Activated CD8-positive, alpha-beta T cell treated with anti-CD3 and anti-CD28 coated beads for 36 hours (primary cell): ENCODE data around the gene PRPF40B. TPM values are rescaled to one million over a fixed set of nuclear protein-coding genes. Genes with fewer than 3 reads are reported as not detected.

ENCODE experiments used
- ATAC-seq: fragments of 200-7000 bp; cut with Tn5 transposase; one replicate; pipeline ENCODE4 v1.10.0; 2021; ENCODE audit warnings: mild to moderate bottlenecking, moderate library complexity
- CTCF ChIA-PET: fragments of 350-600 bp; sonication (Branson Sonifier 250); formaldehyde crosslinking; loops from one replicate; lab custom pipeline; 2021; ENCODE audit warnings: antibody characterized with exemption; lab: Charles Lee
- POLR2A ChIA-PET: fragments of 350-600 bp; sonication (Branson Sonifier 250); formaldehyde crosslinking; loops from one replicate; lab custom pipeline; 2021; ENCODE audit warnings: antibody characterized with exemption; lab: Charles Lee
- DNase-seq: peaks from one replicate; pipeline ENCODE4 v3.0.0-alpha.2; 2020
- H3K27ac Mint-ChIP-seq: one replicate; pipeline ENCODE4 v1.8.0; 2021; ENCODE audit warnings: mild to moderate bottlenecking, mixed read lengths
- H3K27me3 Mint-ChIP-seq: one replicate; pipeline ENCODE4 v1.8.0; 2021; ENCODE audit warnings: mixed read lengths
- H3K36me3 Mint-ChIP-seq: one replicate; pipeline ENCODE4 v1.8.0; 2021; ENCODE audit warnings: low read depth, mixed read lengths
- H3K4me1 Mint-ChIP-seq: one replicate; pipeline ENCODE4 v1.8.0; 2021; ENCODE audit warnings: low read depth, mixed read lengths
- H3K4me3 Mint-ChIP-seq: one replicate; pipeline ENCODE4 v1.8.0; 2021; ENCODE audit warnings: mild to moderate bottlenecking, moderate library complexity, mixed read lengths
- H3K9me3 Mint-ChIP-seq: one replicate; pipeline ENCODE4 v1.8.0; 2021; ENCODE audit warnings: mixed read lengths
- intact Hi-C: fragments of 100-400 bp; cut with micrococcal nuclease; formaldehyde crosslinking; loops from one replicate; pipeline ENCODE4 v1.10.0; 2022
- total RNA-seq, 2 experiments: library from RNA; stranded (reverse); gene quantifications; one replicate each; pipeline ENCODE4 v1.2.3, GENCODE V29; 2021
- TF ChIP-seq, protein P1 (sequence below): fragments of 200-600 bp; IDR thresholded peaks from one replicate; pipeline ENCODE4 v1.8.0; 2022; ENCODE audit warnings: antibody characterized with exemption, mild to moderate bottlenecking

The PRPF40B gene
- total RNA-seq, 2 experiments from 2014 or later, result 4.9 to 5.6 TPM

DNA sequence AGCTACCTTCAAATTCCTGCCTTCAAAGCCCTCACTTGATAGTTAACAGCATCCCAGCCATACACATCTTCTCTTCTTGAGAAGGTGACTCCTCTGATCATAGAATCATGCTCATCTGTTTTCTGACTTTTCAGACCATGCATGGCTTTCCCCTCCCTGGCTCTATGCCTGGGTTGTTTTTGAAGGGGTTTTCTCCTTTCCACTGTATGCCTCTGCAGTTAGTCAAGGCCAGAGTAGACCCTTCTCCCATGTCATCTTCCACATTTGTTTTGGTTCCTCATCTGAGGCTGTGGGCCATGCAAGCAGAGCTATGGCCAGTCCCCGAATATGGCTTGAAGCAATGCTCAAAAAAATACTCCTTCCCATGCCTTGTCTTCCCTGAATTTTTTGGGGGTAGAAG, 41.2 kb upstream of the PRPF40B start:
- intact Hi-C loops, result no loop called here

GRCh38 chr12:49582850-49583249, 40.5 kb upstream of the PRPF40B start:
- ChIA-PET CTCF (interaction anchor here (1.0 to 7.5 kb wide), 3 partner anchors 29 to 224 kb away, joined by 3 to 65 read pairs (median 4); partner anchors contain the start of gene PRPF40B), POLR2A (no interaction called here)
- no peaks in the 10 kb centered on the region for H3K27me3 Mint-ChIP-seq
- TF ChIP-seq, protein P1, sequence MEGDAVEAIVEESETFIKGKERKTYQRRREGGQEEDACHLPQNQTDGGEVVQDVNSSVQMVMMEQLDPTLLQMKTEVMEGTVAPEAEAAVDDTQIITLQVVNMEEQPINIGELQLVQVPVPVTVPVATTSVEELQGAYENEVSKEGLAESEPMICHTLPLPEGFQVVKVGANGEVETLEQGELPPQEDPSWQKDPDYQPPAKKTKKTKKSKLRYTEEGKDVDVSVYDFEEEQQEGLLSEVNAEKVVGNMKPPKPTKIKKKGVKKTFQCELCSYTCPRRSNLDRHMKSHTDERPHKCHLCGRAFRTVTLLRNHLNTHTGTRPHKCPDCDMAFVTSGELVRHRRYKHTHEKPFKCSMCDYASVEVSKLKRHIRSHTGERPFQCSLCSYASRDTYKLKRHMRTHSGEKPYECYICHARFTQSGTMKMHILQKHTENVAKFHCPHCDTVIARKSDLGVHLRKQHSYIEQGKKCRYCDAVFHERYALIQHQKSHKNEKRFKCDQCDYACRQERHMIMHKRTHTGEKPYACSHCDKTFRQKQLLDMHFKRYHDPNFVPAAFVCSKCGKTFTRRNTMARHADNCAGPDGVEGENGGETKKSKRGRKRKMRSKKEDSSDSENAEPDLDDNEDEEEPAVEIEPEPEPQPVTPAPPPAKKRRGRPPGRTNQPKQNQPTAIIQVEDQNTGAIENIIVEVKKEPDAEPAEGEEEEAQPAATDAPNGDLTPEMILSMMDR, result no peak
- no peak for ATAC-seq
- no peak overlapping the region for H3K27ac Mint-ChIP-seq
- H3K9me3 Mint-ChIP-seq, result no peaks in the 10 kb centered on the region
- H3K4me3 Mint-ChIP-seq, result no peak overlapping the region
- DNase-seq, result no peak
- intact Hi-C loops, result no loop called here
- peaks cover 14% of the 10 kb centered on the region for H3K36me3 Mint-ChIP-seq
- peaks cover 15% of the 10 kb centered on the region for H3K4me1 Mint-ChIP-seq

More for the DNA sequence above, 41.2 kb upstream of the PRPF40B start:
- TF ChIP-seq, protein P1, result no peak
- ATAC-seq (no peak), DNase-seq (no peak)
- H3K36me3 Mint-ChIP-seq, result peaks cover 14% of the 10 kb centered on the region
- peaks cover 15% of the 10 kb centered on the region for H3K4me1 Mint-ChIP-seq
- CTCF ChIA-PET, result interaction anchor here (1.0 to 7.5 kb wide), 5 partner anchors 28 to 240 kb away, joined by 3 to 65 read pairs (median 4); partner anchors contain the start of gene PRPF40B
- H3K9me3 Mint-ChIP-seq, result no peaks in the 10 kb centered on the region
- POLR2A ChIA-PET, result interaction anchor here (2.1 kb wide), 1 partner anchor 17 kb away, joined by 6 read pairs; no protein-coding TSS in a partner anchor
- no peak overlapping the region for H3K27ac Mint-ChIP-seq
- H3K27me3 Mint-ChIP-seq, result no peaks in the 10 kb centered on the region
- no peak overlapping the region for H3K4me3 Mint-ChIP-seq

- intact Hi-C loops, result no loop called here
- Mint-ChIP-seq H3K27me3 (no peaks in the 10 kb centered on the region), H3K36me3 (peaks cover 14% of the 10 kb centered on the region), H3K4me1 (peaks cover 15% of the 10 kb centered on the region), H3K27ac (no peak overlapping the region), H3K4me3 (no peak overlapping the region), H3K9me3 (no peaks in the 10 kb centered on the region)
- ATAC-seq, result no peak
- POLR2A ChIA-PET, result no interaction called here
- TF ChIP-seq, protein P1, result no peak
- no peak for DNase-seq
- CTCF ChIA-PET, result interaction anchor here (0.5 to 7.5 kb wide), 3 partner anchors 29 to 287 kb away, joined by 3 to 65 read pairs (median 4); no protein-coding TSS in a partner anchor
Measured at GRCh38 chr12:49583366-49584094, 39.8 kb upstream of the PRPF40B start.

- no peak for ATAC-seq
- Mint-ChIP-seq H3K4me1 (peaks cover 15% of the 10 kb centered on the region), H3K4me3 (no peak overlapping the region), H3K27ac (no peak overlapping the region), H3K36me3 (peaks cover 13% of the 10 kb centered on the region), H3K27me3 (no peaks in the 10 kb centered on the region), H3K9me3 (no peaks in the 10 kb centered on the region)
- TF ChIP-seq, protein P1, result no peak
- POLR2A ChIA-PET, result no interaction called here
- no peak for DNase-seq
- CTCF ChIA-PET, result no interaction called here
- intact Hi-C loops, result no loop called here
Measured at GRCh38 chr12:49584591-49584990, 38.8 kb upstream of the PRPF40B start.
